A549 treated with dexamethasone at 1 μM for 4 hours (cell line): ENCODE data around the gene LIG4. TPM values are rescaled to one million over a fixed set of nuclear protein-coding genes. Genes with fewer than 3 reads are reported as not detected.

Experiments
- total RNA-seq: library from RNA; stranded (reverse); fragments of 200-300 nt; extraction: Qiagen RNA extraction; gene quantifications from 5 replicates; pipeline ENCODE4 v1.2.3, GENCODE V29; 2022

Gene LIG4
- 4.3 to 5.1 TPM (median 4.8 TPM) in 5 replicates for total RNA-seq

DNA sequence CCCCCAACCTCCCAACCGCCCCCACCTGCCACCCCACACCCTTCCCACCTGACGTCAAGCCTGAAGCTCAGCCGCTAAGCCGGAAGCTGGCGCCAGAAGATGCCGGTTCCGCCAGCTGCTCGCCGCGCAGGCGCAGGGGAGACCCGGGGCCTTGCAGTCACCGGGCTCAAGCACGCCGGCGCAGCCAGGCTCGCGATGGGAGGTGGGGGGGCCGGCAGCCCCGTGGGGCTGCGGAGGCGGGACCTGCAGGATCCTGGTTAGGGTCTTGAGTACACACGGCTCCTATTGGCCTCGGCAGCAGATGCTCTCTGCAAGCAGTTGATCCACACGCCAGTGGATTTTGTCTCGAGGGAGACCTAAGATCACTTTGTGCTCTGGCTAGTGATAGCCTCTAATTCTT lies at the start of gene LIG4:
Gene LIG4, minus strand, starts transcription at position 101 of the 400 bp plus-strand sequence. CDS start 4,268 bp downstream, outside the sequence.

GRCh38 chr13:108218044-108218974 lies 3.0 kb upstream of the LIG4 start, which contains the start of gene ABHD13:
TSS of gene ABHD13 (plus strand) at chr13:108218392. CDS start at chr13:108229219, 10,827 bp downstream.

Other genes starting within 250 kb of the LIG4 start
- 4.0 to 5.4 TPM (median 5.0 TPM) in 5 replicates for gene ABHD13, start 2.9 kb upstream of the LIG4 start, total RNA-seq
- 0.05 to 0.12 TPM (median 0.06 TPM) in 3 of 5 replicates, not detected in the others for gene TNFSF13B, start 54.2 kb upstream of the LIG4 start, total RNA-seq